Measurements from ENCODE around the gene TUBGCP5. TPM values are rescaled to one million over a fixed set of nuclear protein-coding genes. Genes with fewer than 3 reads are reported as not detected.
A peak's percentile ranks its signal among the peaks of the same experiment; 100 is the strongest.

The TUBGCP5 gene
- total RNA-seq, 2 donors from 2014 or later: 15.8 to 39.6 TPM

DNA sequence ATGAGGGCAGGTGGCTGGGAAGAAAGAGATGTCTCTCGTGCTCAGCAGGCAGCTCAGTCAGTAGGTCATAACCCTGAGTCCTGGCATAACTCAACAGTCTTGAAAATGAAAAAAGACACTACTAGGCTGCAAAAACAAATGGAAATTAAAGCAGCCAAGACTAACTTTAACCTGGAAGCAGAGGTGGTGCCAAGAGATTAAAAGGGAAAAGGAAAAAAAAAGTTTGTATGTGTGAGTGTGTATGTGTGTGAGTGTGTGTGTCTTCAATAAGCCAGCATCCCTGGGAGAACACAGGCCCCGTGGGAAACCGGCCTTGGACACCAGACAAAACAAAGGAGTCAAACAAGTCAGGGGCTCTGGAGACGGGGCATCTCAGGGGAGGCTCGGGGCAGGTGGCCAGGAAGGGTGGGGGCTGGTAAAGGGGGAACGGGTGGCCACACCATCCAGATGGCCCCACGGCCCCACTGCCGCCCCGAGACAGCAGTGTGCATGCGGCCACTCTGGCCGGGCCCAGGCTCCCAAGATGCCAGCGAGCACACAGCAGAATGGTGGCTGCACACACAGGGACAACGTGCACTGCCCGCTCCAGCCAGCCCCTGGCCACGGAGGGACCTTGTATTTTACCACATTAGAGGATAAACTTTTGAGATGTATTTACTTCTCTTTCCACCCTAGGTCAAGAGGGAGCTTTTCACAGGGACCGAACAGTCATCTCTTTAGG, 83.0 kb downstream of the TUBGCP5 start:
- no peaks in the 10 kb centered on the region for H3K36me3 ChIP-seq
- peak overlapping the region; percentile 74 to 86 for H3K27ac ChIP-seq
- no peak for TF ChIP-seq CTCF (IDR thresholded peaks at IDR 0.05)
- no peaks in the 10 kb centered on the region for H3K9me3 ChIP-seq
- ATAC-seq (ENCODE audit: insufficient number of reproducible peaks, low FRiP score, low read depth): no peak
- DNase-seq (ENCODE audit: low spot score): no peak
- H3K4me3 ChIP-seq: peak overlapping the region; percentile 43
- no peaks in the 10 kb centered on the region for H3K27me3 ChIP-seq (replicated peaks; ENCODE audit: insufficient read depth)
- peaks cover 73 to 99% of the 10 kb centered on the region in 2 donors for H3K4me1 ChIP-seq (ENCODE audit: control insufficient read depth in 1 of 2, low read depth in 2 of 2)

DNA sequence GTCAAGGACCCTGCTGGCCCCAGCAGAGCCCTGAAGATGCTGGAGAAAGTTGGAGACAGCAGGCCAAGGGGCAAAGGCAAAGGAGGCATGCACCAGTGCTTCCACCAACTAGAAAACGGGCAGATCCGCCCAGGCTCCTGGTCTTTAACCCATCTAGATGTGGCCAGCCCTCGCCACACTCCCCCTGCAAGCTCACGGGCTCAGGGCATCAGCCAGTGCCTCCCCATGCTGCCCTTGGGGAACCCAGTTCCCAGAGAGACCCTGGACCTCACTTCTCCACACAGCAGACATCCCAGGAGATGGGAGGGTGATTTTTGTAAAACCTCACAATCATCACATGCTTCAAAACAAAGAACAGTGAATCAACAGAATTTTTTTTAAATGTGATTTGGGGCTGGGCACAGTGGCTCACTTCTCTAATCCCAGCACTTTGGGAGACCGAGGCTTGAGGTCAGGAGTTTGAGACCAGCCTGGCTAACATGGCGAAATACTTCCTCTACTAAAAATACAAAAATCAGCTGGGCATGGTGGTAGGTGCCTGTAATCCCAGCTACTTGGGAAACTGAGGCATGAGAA, 83.7 kb downstream of the TUBGCP5 start:
- H3K36me3 ChIP-seq: no peaks in the 10 kb centered on the region
- no peak for DNase-seq (ENCODE audit: low spot score)
- H3K4me3 ChIP-seq: peak overlapping the region; percentile 43
- no peaks in the 10 kb centered on the region for H3K9me3 ChIP-seq
- ATAC-seq (ENCODE audit: insufficient number of reproducible peaks, low FRiP score, low read depth): no peak
- H3K4me1 ChIP-seq (ENCODE audit: control insufficient read depth in 1 of 2, low read depth in 2 of 2): peaks cover 70 to 100% of the 10 kb centered on the region in 2 donors
- no peaks in the 10 kb centered on the region for H3K27me3 ChIP-seq (replicated peaks; ENCODE audit: insufficient read depth)
- peak overlapping the region; percentile 74 to 86 for H3K27ac ChIP-seq
- no peak for TF ChIP-seq CTCF (IDR thresholded peaks at IDR 0.05)

GRCh38 chr15:22954798-22955543, 84.4 kb downstream of the TUBGCP5 start:
- no peak for TF ChIP-seq CTCF (IDR thresholded peaks at IDR 0.05)
- DNase-seq (ENCODE audit: low spot score) (no peak), ATAC-seq (ENCODE audit: insufficient number of reproducible peaks, low FRiP score, low read depth) (no peak)
- Histone ChIP-seq H3K27ac (peak overlapping the region; percentile 74 to 86), H3K9me3 (no peaks in the 10 kb centered on the region), H3K27me3 (replicated peaks; ENCODE audit: insufficient read depth) (no peaks in the 10 kb centered on the region), H3K4me1 (ENCODE audit: control insufficient read depth in 1 of 2, low read depth in 2 of 2) (peaks cover 67 to 100% of the 10 kb centered on the region in 2 donors), H3K36me3 (no peaks in the 10 kb centered on the region), H3K4me3 (no peak overlapping the region)

GRCh38 chr15:22954326-22954725, 85.0 kb downstream of the TUBGCP5 start:
- TF ChIP-seq CTCF (IDR thresholded peaks at IDR 0.05): no peak
- Histone ChIP-seq H3K4me3 (no peak overlapping the region), H3K27ac (peak overlapping the region; percentile 74 to 86), H3K9me3 (no peaks in the 10 kb centered on the region), H3K4me1 (ENCODE audit: control insufficient read depth in 1 of 2, low read depth in 2 of 2) (peaks cover 68 to 100% of the 10 kb centered on the region in 2 donors), H3K36me3 (no peaks in the 10 kb centered on the region), H3K27me3 (replicated peaks; ENCODE audit: insufficient read depth) (no peaks in the 10 kb centered on the region)
- DNase-seq (ENCODE audit: low spot score) (no peak), ATAC-seq (ENCODE audit: insufficient number of reproducible peaks, low FRiP score, low read depth) (no peak)
